Panc1 (cell line): ENCODE results near the gene TCF3.

ENCODE experiments used
- CTCF ChIP-seq: fragments of 450-650 bp; IDR thresholded peaks from 2 replicates; pipeline ENCODE4 v1.5.1; 2017; ENCODE audit warnings: mild to moderate bottlenecking
- POLR2AphosphoS5 ChIP-seq: IDR thresholded peaks from 2 replicates; pipeline ENCODE4 v1.6.1; 2012; ENCODE audit warnings: mild to moderate bottlenecking, low read depth, low read length, moderate library complexity
- REST ChIP-seq, 2 experiments: IDR thresholded peaks; 2 replicates each; pipeline ENCODE4 v1.6.1; 2011 to 2012; ENCODE audit warnings: low read depth in 2 of 2, control low read depth in 1 of 2, low read length in 1 of 2, mild to moderate bottlenecking in 1 of 2, moderate library complexity in 1 of 2; ENCODE audit not compliant: insufficient read depth in 1 of 2

DNA sequence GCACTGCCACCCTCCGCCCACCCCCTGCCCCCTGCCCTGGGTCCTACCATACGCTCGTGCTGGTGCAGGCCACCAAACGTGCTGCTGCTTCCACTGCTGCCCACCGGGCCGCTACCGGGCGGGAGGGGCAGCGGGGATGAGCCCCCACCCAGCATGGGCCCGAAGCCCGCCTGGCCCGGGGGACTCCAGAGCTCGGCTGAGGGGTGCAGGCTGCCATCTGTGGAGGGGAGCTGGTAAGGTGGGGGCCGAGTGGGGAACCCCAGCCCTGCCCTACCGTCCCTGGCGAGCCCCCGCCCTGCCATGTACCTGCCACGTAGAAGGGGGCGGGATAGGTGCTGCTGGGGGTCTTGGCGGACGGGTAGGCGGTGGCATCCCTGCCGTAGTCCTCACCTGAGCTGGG, 30.4 kb downstream of the TCF3 start:
- no peak for TF ChIP-seq CTCF
- no peak for TF ChIP-seq POLR2AphosphoS5
- no peak for TF ChIP-seq REST (IDR thresholded peaks at IDR 0.05; ENCODE audit: insufficient read depth in 1 of 2, low read depth in 2 of 2, low read length in 1 of 2)
